GM23248 (cell line): Measurements from ENCODE around the gene HSPA1B. TPM values are rescaled to one million over a fixed set of nuclear protein-coding genes. Genes with fewer than 3 reads are reported as not detected.
A peak's percentile ranks its signal among the peaks of the same experiment; 100 is the strongest.
"Not testable (repeated sequence)": the region's sequence is repeated elsewhere in the genome, so short reads cannot be mapped to it uniquely, and the experiment has no call there.

Experiments used
- DNase-seq: peaks from one replicate; pipeline ENCODE4 v3.0.0-alpha.2; 2015
- H2AFZ ChIP-seq: fragments of 200-600 bp; sonication (generic); 2 replicates; pipeline ENCODE4 v1.6.1; 2016; ENCODE audit warnings: antibody characterized with exemption
- H3F3A ChIP-seq: fragments of 200-600 bp; sonication (generic); 2 replicates; pipeline ENCODE4 v1.6.1; 2016; ENCODE audit warnings: mild to moderate bottlenecking, antibody characterized with exemption, mixed run types; ENCODE audit not compliant: insufficient read depth
- H3K27ac ChIP-seq: fragments of 200-600 bp; sonication (generic); 2 replicates; pipeline ENCODE4 v1.5.1; 2016; ENCODE audit warnings: mild to moderate bottlenecking
- H3K27me3 ChIP-seq: fragments of 200-600 bp; sonication (generic); replicated peaks from 2 replicates; pipeline ENCODE4 v1.6.1; 2016; ENCODE audit warnings: mild to moderate bottlenecking; ENCODE audit not compliant: insufficient read depth
- H3K36me3 ChIP-seq: fragments of 200-600 bp; sonication (generic); 2 replicates; pipeline ENCODE4 v1.6.1; 2016; ENCODE audit warnings: low read depth, mild to moderate bottlenecking
- H3K4me1 ChIP-seq: fragments of 200-600 bp; sonication (generic); 2 replicates; pipeline ENCODE4 v1.6.1; 2016; ENCODE audit warnings: mild to moderate bottlenecking; ENCODE audit not compliant: insufficient read depth
- H3K4me2 ChIP-seq: fragments of 200-600 bp; sonication (generic); one replicate; pipeline ENCODE4 v1.6.1; 2016; ENCODE audit warnings: mild to moderate bottlenecking; ENCODE audit not compliant: unreplicated experiment
- H3K4me3 ChIP-seq: fragments of 200-600 bp; sonication (generic); 2 replicates; pipeline ENCODE4 v1.5.1; 2016; ENCODE audit warnings: mild to moderate bottlenecking
- H3K79me2 ChIP-seq: fragments of 200-600 bp; sonication (generic); 2 replicates; pipeline ENCODE4 v1.6.1; 2016; ENCODE audit warnings: mild to moderate bottlenecking; ENCODE audit not compliant: insufficient read depth
- H3K9ac ChIP-seq: fragments of 200-600 bp; sonication (generic); 2 replicates; pipeline ENCODE4 v1.6.1; 2016; ENCODE audit warnings: mild to moderate bottlenecking
- H3K9me2 ChIP-seq: fragments of 200-600 bp; sonication (generic); 2 replicates; pipeline ENCODE4 v1.6.1; 2016; ENCODE audit warnings: mixed run types, mild to moderate bottlenecking, moderate library complexity; ENCODE audit not compliant: insufficient read depth
- H3K9me3 ChIP-seq: fragments of 200-600 bp; sonication (generic); one replicate; pipeline ENCODE4 v1.6.1; 2017; ENCODE audit warnings: low read depth
- H4K20me1 ChIP-seq: fragments of 200-600 bp; sonication (generic); 2 replicates; pipeline ENCODE4 v1.6.0; 2016; ENCODE audit not compliant: insufficient read depth
- EZH2 ChIP-seq: fragments of 200-600 bp; sonication (generic); IDR thresholded peaks from 2 replicates; pipeline ENCODE4 v1.6.1; 2018; ENCODE audit warnings: antibody characterized with exemption, mild to moderate bottlenecking; ENCODE audit not compliant: insufficient read depth, poor library complexity, severe bottlenecking
- EZH2phosphoT487 ChIP-seq: fragments of 200-600 bp; sonication (generic); IDR thresholded peaks from 2 replicates; pipeline ENCODE4 v1.6.1; 2018; ENCODE audit warnings: antibody characterized with exemption, moderate library complexity, mild to moderate bottlenecking, low read depth; ENCODE audit not compliant: insufficient read depth
- WGBS, 2 experiments: methylation state at CpG; one replicate each; pipeline ENCODE4 v1.1.6; 2015 to 2017; ENCODE audit warnings: low lambda C conversion rate in 2 of 2, low coverage in 1 of 2; ENCODE audit errors: missing lambda C conversion rate in 2 of 2; 5-methylcytosine and 5-hydroxymethylcytosine counted together
- in situ Hi-C: fragments of 300-500 bp; cut with MboI; formaldehyde crosslinking; loops from 2 replicates; pipeline ENCODE4 v1.15.0; 2020
- polyA plus RNA-seq: library from polyadenylated mRNA; unstranded; fragments of >200 nt; fragmentation: Nextera tagmentation; extraction: Ambion mirVana; gene quantifications from 2 replicates; pipeline ENCODE4 v1.2.1, GENCODE V29; 2016
- total RNA-seq: library from RNA; depleted of rRNA; stranded (reverse); fragments of >200 nt; shearing (Covaris generic); gene quantifications from 2 replicates; pipeline ENCODE4 v1.2.3, GENCODE V29; 2014

Gene HSPA1B
- total and polyA plus RNA-seq, 2 experiments from 2014 or later, result 61.3 to 104 TPM

- peaks cover 51% of the 10 kb centered on the region for H3K79me2 ChIP-seq
- in situ Hi-C loops, result no loop called here
- H3K9me2 ChIP-seq, result no peaks in the 10 kb centered on the region
- H3K9ac ChIP-seq, result 0 out of 2 replicates have a peak overlapping the region, but pooled peaks have one; percentile 11
- H3K36me3 ChIP-seq, result no peaks in the 10 kb centered on the region
- peaks cover 22% of the 10 kb centered on the region for H3K4me1 ChIP-seq
- no peak overlapping the region for H3K4me3 ChIP-seq
- H4K20me1 ChIP-seq, result no peaks in the 10 kb centered on the region
- H3F3A ChIP-seq, result peaks cover 51% of the 10 kb centered on the region
- no peak for TF ChIP-seq EZH2
- no peak for TF ChIP-seq EZH2phosphoT487
- DNase-seq, result no peak
- H3K9me3 ChIP-seq, result no peaks in the 10 kb centered on the region
- peak overlapping the region; percentile 75 for H3K27ac ChIP-seq
- no peak overlapping the region for H3K4me2 ChIP-seq
- H2AFZ ChIP-seq, result no peak overlapping the region
- no peaks in the 10 kb centered on the region for H3K27me3 ChIP-seq
Measured at GRCh38 chr6:31819871-31820299, 7.7 kb upstream of the HSPA1B start.

DNA sequence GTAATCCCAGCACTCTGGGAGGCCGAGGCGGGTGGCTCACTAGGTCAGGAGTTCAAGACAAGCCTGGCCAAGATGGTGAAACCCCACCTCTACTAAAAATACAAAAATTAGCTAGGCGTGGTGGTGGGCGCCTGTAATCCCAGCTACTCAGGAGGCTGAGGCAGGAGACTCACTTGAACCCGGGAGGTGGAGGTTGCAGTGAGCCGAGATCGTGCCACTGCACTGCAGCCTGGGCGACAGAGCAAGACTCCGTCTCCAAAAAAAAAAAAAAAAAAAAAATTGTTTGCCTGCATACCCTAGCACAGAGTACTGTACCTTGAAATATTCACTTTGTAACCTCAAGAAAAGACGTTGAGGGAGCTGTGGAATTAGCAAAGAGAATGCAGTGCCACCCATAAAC, 7.1 kb upstream of the HSPA1B start:
- DNase-seq, H3K9me2 ChIP-seq, H3K9me3 ChIP-seq, in situ Hi-C loops, H3K36me3 ChIP-seq, H2AFZ ChIP-seq, H4K20me1 ChIP-seq, H3K4me2 ChIP-seq, H3K9ac ChIP-seq, H3K27me3 ChIP-seq, H3K4me3 ChIP-seq: not testable (repeated sequence)
- peaks cover 52% of the 10 kb centered on the region for H3K79me2 ChIP-seq
- H3K27ac ChIP-seq, result 0 out of 2 replicates have a peak overlapping the region, but pooled peaks have one; percentile 75
- peaks cover 22% of the 10 kb centered on the region for H3K4me1 ChIP-seq
- peaks cover 52% of the 10 kb centered on the region for H3F3A ChIP-seq
- 93% methylated on average over 5 to 10 of the region's 10 CpGs for WGBS, 2 experiments

DNA sequence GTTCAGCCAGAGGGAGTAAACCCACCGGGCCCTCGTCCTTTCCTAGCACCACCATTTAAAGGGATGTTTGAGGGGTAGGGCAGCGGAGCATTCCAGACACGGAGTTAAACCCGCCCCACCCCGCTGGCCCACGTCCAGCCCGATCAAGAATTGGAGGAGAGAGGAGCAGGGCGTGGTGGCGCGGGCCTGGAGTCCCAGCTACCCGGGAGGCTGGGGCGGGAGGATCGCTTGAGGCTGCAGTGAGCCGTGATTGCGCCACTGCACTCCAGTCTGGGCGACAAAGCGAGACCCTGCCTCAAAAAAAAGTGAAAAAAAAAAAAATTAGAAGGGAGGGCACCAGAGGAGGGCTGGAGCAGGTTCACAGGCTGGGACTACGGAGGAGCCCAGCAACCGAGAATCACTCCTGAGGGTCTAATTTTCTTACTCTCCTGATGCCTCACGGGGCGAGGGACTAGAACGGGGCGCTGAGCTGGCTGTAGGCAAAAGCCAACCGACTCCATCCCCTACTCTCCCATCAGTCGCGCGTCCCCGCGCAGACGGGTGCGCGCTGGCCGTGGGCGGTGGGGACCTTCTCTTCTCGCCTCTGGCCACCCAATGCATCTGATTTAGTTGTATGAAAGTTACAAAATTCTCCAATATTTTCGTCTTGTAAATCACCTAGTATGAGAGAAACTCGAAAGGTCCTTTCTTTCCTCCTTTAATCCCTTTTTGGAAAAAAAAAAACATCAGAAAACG, 6.1 kb upstream of the HSPA1B start:
- Histone ChIP-seq H3K9me3 (no peaks in the 10 kb centered on the region), H3K9me2 (no peaks in the 10 kb centered on the region), H3K27ac (peak overlapping the region; percentile 97), H3K27me3 (no peaks in the 10 kb centered on the region), H3K9ac (peak overlapping the region; percentile 94), H3K79me2 (peaks cover 61% of the 10 kb centered on the region), H4K20me1 (no peaks in the 10 kb centered on the region), H3F3A (peaks cover 58% of the 10 kb centered on the region), H3K4me3 (peak overlapping the region; percentile 85), H3K4me1 (peaks cover 26% of the 10 kb centered on the region), H3K4me2 (peak overlapping the region; percentile 91), H3K36me3 (no peaks in the 10 kb centered on the region), H2AFZ (peak overlapping the region; percentile 90)
- peak; percentile 77 for DNase-seq
- WGBS, 2 experiments, result 5 to 8% methylated on average over 34 to 39 of the region's 39 CpGs
- in situ Hi-C loops, result no loop called here
- TF ChIP-seq EZH2phosphoT487 (no peak), EZH2 (no peak)

- peaks cover 61% of the 10 kb centered on the region for H3K79me2 ChIP-seq
- peaks cover 64% of the 10 kb centered on the region for H3F3A ChIP-seq
- H3K4me3 ChIP-seq, result peak overlapping the region; percentile 85
- no peaks in the 10 kb centered on the region for H3K36me3 ChIP-seq
- no peaks in the 10 kb centered on the region for H3K9me2 ChIP-seq
- H3K9ac ChIP-seq, result peak overlapping the region; percentile 94
- peak overlapping the region; percentile 90 for H2AFZ ChIP-seq
- in situ Hi-C loops, result no loop called here
- WGBS, 2 experiments, result 1 to 2% methylated on average over 16 to 25 of the region's 25 CpGs
- no peaks in the 10 kb centered on the region for H3K27me3 ChIP-seq
- H3K27ac ChIP-seq, result peak overlapping the region; percentile 97
- DNase-seq, result peak; percentile 90
- no peaks in the 10 kb centered on the region for H3K9me3 ChIP-seq
- TF ChIP-seq EZH2 (no peak), EZH2phosphoT487 (no peak)
- peak overlapping the region; percentile 91 for H3K4me2 ChIP-seq
- peaks cover 28% of the 10 kb centered on the region for H3K4me1 ChIP-seq
- H4K20me1 ChIP-seq, result no peaks in the 10 kb centered on the region
Measured at GRCh38 chr6:31822036-31822821, 5.3 kb upstream of the HSPA1B start.

GRCh38 chr6:31823592-31824196, 3.8 kb upstream of the HSPA1B start:
- H4K20me1 ChIP-seq, H3K27me3 ChIP-seq, H2AFZ ChIP-seq, H3K9me2 ChIP-seq, DNase-seq, H3K4me3 ChIP-seq, H3K9ac ChIP-seq, H3K4me2 ChIP-seq, H3K9me3 ChIP-seq, H3K36me3 ChIP-seq, in situ Hi-C loops: not testable (repeated sequence)
- H3K4me1 ChIP-seq, result peaks cover 22% of the 10 kb centered on the region
- peak overlapping the region; percentile 97; the same call in 1 of the 2 replicates for H3K27ac ChIP-seq
- H3K79me2 ChIP-seq, result peaks cover 47% of the 10 kb centered on the region
- peaks cover 50% of the 10 kb centered on the region for H3F3A ChIP-seq
- 96 to 98% methylated on average over 9 of the region's 9 CpGs for WGBS, 2 experiments
